Transverse colon (tissue), 4 donors: ENCODE results near the gene GPX8. TPM values are rescaled to one million over a fixed set of nuclear protein-coding genes. Genes with fewer than 3 reads are reported as not detected.

Experiments used
- DNase-seq: peaks from one replicate; pipeline ENCODE4 v3.0.0-alpha.2; 2019
- H3K27ac ChIP-seq, 4 donors: fragments of 200-600 bp; sonication (generic); 2 replicates each; pipeline ENCODE4 v1.5.1; 2016 to 2018; ENCODE audit warnings: inconsistent platforms in 4 of 4
- H3K27me3 ChIP-seq: fragments of 200-600 bp; sonication (generic); 2 replicates; pipeline ENCODE4 v1.5.1; 2017; ENCODE audit warnings: inconsistent platforms
- H3K36me3 ChIP-seq, 4 donors: fragments of 200-600 bp; sonication (generic); 2 replicates each; pipeline ENCODE4 v1.5.1; 2017 to 2019; ENCODE audit warnings: inconsistent platforms in 4 of 4
- H3K4me1 ChIP-seq, 4 donors: fragments of 200-600 bp; sonication (generic); 2 replicates each; pipeline ENCODE4 v1.5.1; 2017 to 2020; ENCODE audit warnings: inconsistent platforms in 4 of 4
- H3K4me3 ChIP-seq, 4 donors: fragments of 200-600 bp; sonication (generic); 1 replicate in 1 of 4; 2 replicates in 3 of 4; pipeline versions ENCODE4 v1.5.1 to v1.6.1; 2017 to 2019; ENCODE audit warnings: inconsistent platforms in 4 of 4
- H3K9me3 ChIP-seq, 2 donors: fragments of 200-600 bp; sonication (generic); 2 replicates each; pipeline ENCODE4 v1.5.1; 2017 to 2019; ENCODE audit warnings: inconsistent platforms in 2 of 2
- CTCF ChIP-seq, 5 experiments: fragments of 200-600 bp in 3 of 5; fragments of 450-650 bp in 2 of 5; sonication (generic) in 3 of 5; IDR thresholded peaks; 1 replicate in 2 of 5; 2 replicates in 3 of 5; pipeline ENCODE4 v1.5.1; 2016 to 2017; ENCODE audit warnings: antibody characterized with exemption in 5 of 5, inconsistent platforms in 3 of 5, mild to moderate bottlenecking in 2 of 5, moderate library complexity in 1 of 5
- EP300 ChIP-seq: sonication (generic); formaldehyde crosslinking; IDR thresholded peaks from one replicate; pipeline ENCODE4 v1.6.1; 2017; ENCODE audit warnings: antibody characterized with exemption, low read depth
- POLR2A ChIP-seq: fragments of 450-650 bp; IDR thresholded peaks from one replicate; pipeline ENCODE4 v1.6.1; 2016; ENCODE audit warnings: antibody characterized with exemption, mild to moderate bottlenecking, moderate library complexity
- POLR2AphosphoS5 ChIP-seq, 3 donors: sonication (generic); formaldehyde crosslinking; IDR thresholded peaks; one replicate each; pipeline ENCODE4 v1.6.1; 2016; ENCODE audit warnings: antibody characterized with exemption in 3 of 3
- WGBS, 2 donors: methylation state at CpG; one replicate each; pipeline ENCODE4 v1.1.5; 2018; ENCODE audit warnings: low coverage in 1 of 2; 5-methylcytosine and 5-hydroxymethylcytosine counted together
- in situ Hi-C, 4 donors: fragments of 200-750 bp; cut with MboI; loops; one replicate each; pipeline versions ENCODE4 v1.15.0 to v1.15.1; 2017; ENCODE audit warnings: low sequenced_read_pairs in 3 of 4, low pct_ligation_motif_present in 1 of 4, low pct_unique_long_range_greater_than_20kb in 1 of 4
- intact Hi-C: fragments of 100-400 bp; cut with DNase I; formaldehyde crosslinking; loops from one replicate; pipeline ENCODE4 v1.15.1; 2023; ENCODE audit warnings: low total_unique reads
- total RNA-seq, 4 donors: library from RNA; depleted of rRNA; stranded (reverse); fragments of >200 nt; gene quantifications; one replicate each; pipeline ENCODE4 v1.1.0, GENCODE V29; 2016

GPX8 gene
- total RNA-seq, 4 donors from 2014 or later = 2.7 to 4.0 (median 3.5) TPM; not detected in 1

- intact Hi-C loops = no loop called here
- no peak for TF ChIP-seq EP300
- peak in 2 of 3 donors; percentile 36 to 58 for TF ChIP-seq POLR2AphosphoS5 (IDR thresholded peaks at IDR 0.05)
- H3K9me3 ChIP-seq = no peaks in the 10 kb centered on the region
- 10 to 12% methylated on average over 5 to 9 of the region's 9 CpGs for WGBS, 2 donors
- peaks cover 6% of the 10 kb centered on the region for H3K27me3 ChIP-seq
- peak; percentile 61 for DNase-seq
- H3K4me3 ChIP-seq = peak overlapping the region in 3 of 4 donors; percentile 17 to 48 (median 29)
- H3K27ac ChIP-seq = peak overlapping the region; percentile 63 to 74 (median 65)
- in situ Hi-C loops = loop anchor here (25.0 kb wide), 2 partner anchors 552 to 648 kb away; partner anchors contain the start of genes SNX18 (in 3 of the 4) and SLC38A9 (in 1 of the 4)
- no peaks in the 10 kb centered on the region for H3K36me3 ChIP-seq
- H3K4me1 ChIP-seq = peaks cover 0 to 15% (median 0%) of the 10 kb centered on the region in 4 donors
Measured at GRCh38 chr5:55160493-55161209, 680 bp downstream of the GPX8 start.

- intact Hi-C loops (no loop called here), in situ Hi-C loops (loop anchor here (25.0 kb wide), 2 partner anchors 550 to 650 kb away; partner anchors contain the start of genes SNX18 (in 3 of the 4) and SLC38A9 (in 1 of the 4))
- DNase-seq = no peak
Measured at GRCh38 chr5:55162666-55163065, 2.7 kb downstream of the GPX8 start.

GRCh38 chr5:55171471-55171870, 11.5 kb downstream of the GPX8 start:
- Histone ChIP-seq H3K9me3 (no peaks in the 10 kb centered on the region), H3K27ac (no peak overlapping the region), H3K36me3 (no peaks in the 10 kb centered on the region), H3K4me1 (peaks cover 6 to 25% (median 22%) of the 10 kb centered on the region in 4 donors), H3K4me3 (no peak overlapping the region), H3K27me3 (peaks cover 63% of the 10 kb centered on the region)
- 8 to 43% methylated on average over 1 to 2 of the region's 2 CpGs for WGBS, 2 donors
- in situ Hi-C loops = loop anchor here (10.0 to 25.0 kb wide), 4 partner anchors 53 to 659 kb away; partner anchors contain the start of genes SNX18 (in 3 of the 4), CCNO (in 2 of the 4), MCIDAS (in 1 of the 4) and SLC38A9 (in 1 of the 4)
- no peak for TF ChIP-seq CTCF (IDR thresholded peaks at IDR 0.05)
- TF ChIP-seq POLR2AphosphoS5 (IDR thresholded peaks at IDR 0.05) = no peak
- TF ChIP-seq EP300 = no peak
- TF ChIP-seq POLR2A = no peak
- DNase-seq = no peak
- intact Hi-C loops = loop anchor here (10.0 kb wide), 2 partner anchors 53 to 523 kb away; partner anchors contain the start of gene MCIDAS

More at GRCh38 chr5:55162666-55163065, 2.7 kb downstream of the GPX8 start:
- Histone ChIP-seq H3K4me1 (peaks cover 0 to 15% (median 0%) of the 10 kb centered on the region in 4 donors), H3K27ac (no peak overlapping the region), H3K4me3 (no peak overlapping the region), H3K27me3 (peaks cover 6% of the 10 kb centered on the region), H3K36me3 (no peaks in the 10 kb centered on the region), H3K9me3 (no peaks in the 10 kb centered on the region)
- 54 to 79% methylated on average over 4 of the region's 4 CpGs for WGBS, 2 donors
- no peak for TF ChIP-seq POLR2A
- TF ChIP-seq POLR2AphosphoS5 (IDR thresholded peaks at IDR 0.05) = no peak

DNA sequence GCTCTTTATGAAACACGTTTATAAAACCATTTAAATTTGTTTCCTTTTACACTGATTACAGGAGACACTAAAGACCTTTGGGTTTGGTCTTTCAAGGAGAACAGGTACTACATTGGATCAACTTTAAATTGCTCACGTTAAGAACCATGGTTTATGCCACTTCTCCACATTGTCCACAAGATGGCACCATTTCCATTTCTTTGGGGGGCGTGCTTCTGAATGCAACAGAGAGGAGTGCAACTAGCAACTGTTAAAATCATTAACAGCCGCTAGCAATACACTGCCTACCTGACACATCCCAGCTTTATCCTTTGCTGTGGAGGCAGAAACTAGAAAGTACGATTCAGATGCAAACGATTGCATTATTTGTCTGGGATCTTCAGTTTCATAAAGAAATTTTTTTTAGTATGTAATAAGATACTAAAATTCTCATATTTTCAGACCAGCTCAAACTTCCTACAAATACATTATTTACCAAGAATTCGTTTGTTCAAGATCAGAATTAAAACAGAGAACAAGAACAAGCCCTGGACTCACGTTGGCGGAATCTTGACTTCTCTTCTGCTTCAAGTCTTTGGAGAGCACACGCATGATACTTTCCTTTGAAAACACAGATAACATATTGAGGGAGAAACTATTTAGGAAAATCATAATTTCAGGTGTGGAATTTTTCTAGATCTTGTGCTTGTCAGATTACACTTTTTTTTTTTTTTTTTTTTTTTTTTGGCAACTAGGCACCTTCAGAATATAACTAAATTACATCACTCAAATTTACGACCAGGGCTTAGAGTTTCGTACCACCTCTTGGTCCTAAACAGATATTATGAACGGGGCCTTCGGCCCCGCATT, 12.3 kb downstream of the GPX8 start:
- intact Hi-C loops (loop anchor here (10.0 kb wide), 2 partner anchors 53 to 523 kb away; partner anchors contain the start of gene MCIDAS), in situ Hi-C loops (loop anchor here (10.0 to 25.0 kb wide), 4 partner anchors 53 to 660 kb away; partner anchors contain the start of genes SNX18 (in 3 of the 4), CCNO (in 2 of the 4), MCIDAS (in 1 of the 4) and SLC38A9 (in 1 of the 4))
- WGBS, 2 donors = 4 to 7% methylated on average over 13 to 15 of the region's 15 CpGs

More for the DNA sequence above, 12.3 kb downstream of the GPX8 start:
- Histone ChIP-seq H3K4me1 (peaks cover 9 to 32% (median 28%) of the 10 kb centered on the region in 4 donors), H3K36me3 (no peaks in the 10 kb centered on the region), H3K9me3 (no peaks in the 10 kb centered on the region), H3K4me3 (peak overlapping the region in 3 of 4 donors; percentile 35 to 56 (median 42)), H3K27ac (peak overlapping the region in 1 of 4 donors; percentile 43), H3K27me3 (peaks cover 71% of the 10 kb centered on the region)
- peak; percentile 50 for DNase-seq
- TF ChIP-seq CTCF (IDR thresholded peaks at IDR 0.05) = peak; percentile 77 to 87 (median 82)
- peak in 1 of 3 donors; percentile 34 for TF ChIP-seq POLR2AphosphoS5 (IDR thresholded peaks at IDR 0.05)
- no peak for TF ChIP-seq EP300
